ENCODE data around the gene DIS3L2.

DNA sequence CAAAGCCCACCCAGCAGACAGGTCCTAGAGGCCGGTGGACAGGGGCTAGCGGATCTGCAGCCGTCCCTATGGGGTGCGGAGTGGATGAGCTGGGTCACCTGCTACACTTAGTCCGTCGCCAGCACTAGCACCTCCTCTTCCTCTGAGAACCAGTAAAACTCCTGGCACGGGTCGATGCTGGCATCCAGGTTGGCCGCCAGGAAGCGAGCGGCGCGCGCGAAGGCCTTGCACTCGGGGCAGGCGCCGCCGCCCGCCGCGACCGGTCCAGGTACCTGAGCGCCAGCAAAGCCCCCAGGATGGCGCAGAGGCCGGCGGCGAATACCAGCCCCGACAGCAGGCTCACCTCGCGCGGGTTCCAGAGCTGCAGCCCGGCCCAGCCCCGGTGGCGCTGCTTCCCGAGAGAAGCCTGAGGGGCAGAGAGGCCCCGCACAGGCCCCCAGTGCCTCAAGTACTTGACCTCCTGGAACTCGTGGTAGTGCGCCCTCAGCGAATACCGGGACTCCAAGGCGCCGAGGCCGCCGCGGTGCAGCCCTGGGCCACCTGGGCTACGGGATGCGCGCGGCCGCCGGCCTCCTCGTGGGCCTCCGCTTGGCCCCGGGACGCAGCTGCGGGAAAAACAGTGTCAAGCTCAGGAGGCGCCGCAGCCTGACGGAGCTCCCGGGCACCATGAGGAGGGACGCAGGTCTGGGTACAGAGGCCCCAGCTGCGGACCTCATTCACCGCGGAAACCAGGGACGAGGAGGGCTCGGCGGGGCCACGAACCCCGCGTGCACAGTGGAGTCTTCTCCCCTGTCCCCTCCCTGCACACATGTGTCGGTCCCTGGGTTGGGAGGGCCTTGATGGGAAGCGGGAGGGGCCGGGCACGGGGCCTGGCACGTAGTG is 389.5 kb downstream of the DIS3L2 start:
- TF ChIP-seq, protein P1, sequence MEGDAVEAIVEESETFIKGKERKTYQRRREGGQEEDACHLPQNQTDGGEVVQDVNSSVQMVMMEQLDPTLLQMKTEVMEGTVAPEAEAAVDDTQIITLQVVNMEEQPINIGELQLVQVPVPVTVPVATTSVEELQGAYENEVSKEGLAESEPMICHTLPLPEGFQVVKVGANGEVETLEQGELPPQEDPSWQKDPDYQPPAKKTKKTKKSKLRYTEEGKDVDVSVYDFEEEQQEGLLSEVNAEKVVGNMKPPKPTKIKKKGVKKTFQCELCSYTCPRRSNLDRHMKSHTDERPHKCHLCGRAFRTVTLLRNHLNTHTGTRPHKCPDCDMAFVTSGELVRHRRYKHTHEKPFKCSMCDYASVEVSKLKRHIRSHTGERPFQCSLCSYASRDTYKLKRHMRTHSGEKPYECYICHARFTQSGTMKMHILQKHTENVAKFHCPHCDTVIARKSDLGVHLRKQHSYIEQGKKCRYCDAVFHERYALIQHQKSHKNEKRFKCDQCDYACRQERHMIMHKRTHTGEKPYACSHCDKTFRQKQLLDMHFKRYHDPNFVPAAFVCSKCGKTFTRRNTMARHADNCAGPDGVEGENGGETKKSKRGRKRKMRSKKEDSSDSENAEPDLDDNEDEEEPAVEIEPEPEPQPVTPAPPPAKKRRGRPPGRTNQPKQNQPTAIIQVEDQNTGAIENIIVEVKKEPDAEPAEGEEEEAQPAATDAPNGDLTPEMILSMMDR (IDR thresholded peaks at IDR 0.05 in 8 of 11, conservative IDR thresholded peaks at IDR 0.05 in 3 of 11): no peak
- TF ChIP-seq POLR2AphosphoS5 (IDR thresholded peaks at IDR 0.05): no peak
